Measurements from ENCODE around the gene MOB3A. TPM values are rescaled to one million over a fixed set of nuclear protein-coding genes. Genes with fewer than 3 reads are reported as not detected.
A peak's percentile ranks its signal among the peaks of the same experiment; 100 is the strongest.

The MOB3A gene
- total RNA-seq (2014; rRNA removed; shearing (Covaris generic)): 38.7 and 53.1 TPM in 2 replicates
- polyA plus RNA-seq (2016; fragmentation: Nextera tagmentation; extraction: Ambion mirVana): 53.7 and 57.0 TPM in 2 replicates

GRCh38 chr19:2096034-2096479, at the start of gene MOB3A:
Gene MOB3A, minus strand, starts transcription at chr19:2096326. Its CDS starts 17,766 bp downstream, at chr19:2078560.
- H4K20me1 ChIP-seq (ENCODE audit: insufficient read depth): no peaks in the 10 kb centered on the region
- peak within 1 kb of the TSS; percentile 96 for H3K4me2 ChIP-seq (ENCODE audit: unreplicated experiment)
- H3K9ac ChIP-seq: peak within 1 kb of the TSS; percentile 88
- H3K4me1 ChIP-seq (ENCODE audit: insufficient read depth): peaks cover 12% of the 10 kb centered on the region
- peaks cover 44% of the 10 kb centered on the region for H3K79me2 ChIP-seq (ENCODE audit: insufficient read depth)
- H3K9me2 ChIP-seq (ENCODE audit: insufficient read depth): no peaks in the 10 kb centered on the region
- peak within 1 kb of the TSS; percentile 88 for H3K27ac ChIP-seq
- WGBS, 2 experiments (ENCODE audit: low coverage in 1 of 2, low lambda C conversion rate in 2 of 2, missing lambda C conversion rate in 2 of 2): 1 to 3% methylated on average over 6 to 51 of the region's 56 CpGs
- TF ChIP-seq EZH2 (IDR thresholded peaks at IDR 0.05; ENCODE audit: insufficient read depth, poor library complexity, severe bottlenecking) (no peak), EZH2phosphoT487 (IDR thresholded peaks at IDR 0.05; ENCODE audit: insufficient read depth, low read depth) (no peak)
- H3F3A ChIP-seq (ENCODE audit: insufficient read depth): peaks cover 31% of the 10 kb centered on the region
- no peaks in the 10 kb centered on the region for H3K27me3 ChIP-seq (replicated peaks; ENCODE audit: insufficient read depth)
- peak within 1 kb of the TSS; percentile 90 for H3K4me3 ChIP-seq
- peaks cover 3% of the 10 kb centered on the region; the same call in 1 of the 2 replicates for H3K36me3 ChIP-seq (ENCODE audit: low read depth)
- no peaks in the 10 kb centered on the region for H3K9me3 ChIP-seq (ENCODE audit: low read depth)
- peak within 1 kb of the TSS; percentile 69 for H2AFZ ChIP-seq
- in situ Hi-C loops (cut with MboI): no loop called here
- peak; percentile 95 for DNase-seq

- Histone ChIP-seq H3K4me1 (ENCODE audit: insufficient read depth) (peaks cover 12% of the 10 kb centered on the region), H3K4me2 (ENCODE audit: unreplicated experiment) (no peak overlapping the region), H3K27ac (no peak overlapping the region), H4K20me1 (ENCODE audit: insufficient read depth) (peaks cover 13% of the 10 kb centered on the region; the same call in 1 of the 2 replicates), H3K9me2 (ENCODE audit: insufficient read depth) (no peaks in the 10 kb centered on the region), H3K4me3 (no peak overlapping the region), H3F3A (ENCODE audit: insufficient read depth) (no peaks in the 10 kb centered on the region), H3K9me3 (ENCODE audit: low read depth) (no peaks in the 10 kb centered on the region), H3K27me3 (replicated peaks; ENCODE audit: insufficient read depth) (no peaks in the 10 kb centered on the region), H3K36me3 (ENCODE audit: low read depth) (no peaks in the 10 kb centered on the region), H3K9ac (no peak overlapping the region), H2AFZ (no peak overlapping the region), H3K79me2 (ENCODE audit: insufficient read depth) (peaks cover 100% of the 10 kb centered on the region)
- no peak for TF ChIP-seq EZH2phosphoT487 (IDR thresholded peaks at IDR 0.05; ENCODE audit: insufficient read depth, low read depth)
- TF ChIP-seq EZH2 (IDR thresholded peaks at IDR 0.05; ENCODE audit: insufficient read depth, poor library complexity, severe bottlenecking): no peak
- in situ Hi-C loops (cut with MboI): no loop called here
- WGBS, 2 experiments (ENCODE audit: low coverage in 1 of 2, low lambda C conversion rate in 2 of 2, missing lambda C conversion rate in 2 of 2): 82% methylated on average over 16 of the region's 16 CpGs
- DNase-seq: peak; percentile 19
Observed at GRCh38 chr19:2145831-2146241, 49.7 kb upstream of the MOB3A start.

GRCh38 chr19:2144190-2144589, 48.1 kb upstream of the MOB3A start:
- no peak for DNase-seq
- Histone ChIP-seq H3K4me3 (no peak overlapping the region), H3K36me3 (ENCODE audit: low read depth) (no peaks in the 10 kb centered on the region; the same call in 1 of the 2 replicates), H3K79me2 (ENCODE audit: insufficient read depth) (peaks cover 100% of the 10 kb centered on the region), H3K27me3 (replicated peaks; ENCODE audit: insufficient read depth) (no peaks in the 10 kb centered on the region), H4K20me1 (ENCODE audit: insufficient read depth) (0 out of 2 replicates have a peak, but pooled peaks cover 7% of the 10 kb centered on the region), H3K4me2 (ENCODE audit: unreplicated experiment) (no peak overlapping the region), H3K9ac (no peak overlapping the region), H3K4me1 (ENCODE audit: insufficient read depth) (no peaks in the 10 kb centered on the region), H3K9me3 (ENCODE audit: low read depth) (no peaks in the 10 kb centered on the region), H3K27ac (no peak overlapping the region), H3K9me2 (ENCODE audit: insufficient read depth) (no peaks in the 10 kb centered on the region), H2AFZ (no peak overlapping the region), H3F3A (ENCODE audit: insufficient read depth) (no peaks in the 10 kb centered on the region)
- TF ChIP-seq EZH2 (IDR thresholded peaks at IDR 0.05; ENCODE audit: insufficient read depth, poor library complexity, severe bottlenecking): no peak
- TF ChIP-seq EZH2phosphoT487 (IDR thresholded peaks at IDR 0.05; ENCODE audit: insufficient read depth, low read depth): no peak
- in situ Hi-C loops (cut with MboI): no loop called here
- 95% methylated on average over 15 of the region's 15 CpGs for WGBS, 2 experiments (ENCODE audit: low coverage in 1 of 2, low lambda C conversion rate in 2 of 2, missing lambda C conversion rate in 2 of 2)

GRCh38 chr19:2142173-2142829, 46.2 kb upstream of the MOB3A start:
- Histone ChIP-seq H3K79me2 (ENCODE audit: insufficient read depth) (peaks cover 100% of the 10 kb centered on the region), H3K27ac (no peak overlapping the region), H3K4me1 (ENCODE audit: insufficient read depth) (no peaks in the 10 kb centered on the region), H3K9me2 (ENCODE audit: insufficient read depth) (no peaks in the 10 kb centered on the region), H3K9me3 (ENCODE audit: low read depth) (no peaks in the 10 kb centered on the region), H3K27me3 (replicated peaks; ENCODE audit: insufficient read depth) (no peaks in the 10 kb centered on the region), H3K4me3 (no peak overlapping the region), H3K4me2 (ENCODE audit: unreplicated experiment) (no peak overlapping the region), H2AFZ (no peak overlapping the region), H4K20me1 (ENCODE audit: insufficient read depth) (0 out of 2 replicates have a peak, but pooled peaks cover 1% of the 10 kb centered on the region), H3F3A (ENCODE audit: insufficient read depth) (no peaks in the 10 kb centered on the region), H3K9ac (no peak overlapping the region), H3K36me3 (ENCODE audit: low read depth) (no peaks in the 10 kb centered on the region; the same call in 1 of the 2 replicates)
- TF ChIP-seq EZH2phosphoT487 (IDR thresholded peaks at IDR 0.05; ENCODE audit: insufficient read depth, low read depth): no peak
- no peak for TF ChIP-seq EZH2 (IDR thresholded peaks at IDR 0.05; ENCODE audit: insufficient read depth, poor library complexity, severe bottlenecking)
- in situ Hi-C loops (cut with MboI): no loop called here
- 95 to 98% methylated on average over 15 of the region's 15 CpGs for WGBS, 2 experiments (ENCODE audit: low coverage in 1 of 2, low lambda C conversion rate in 2 of 2, missing lambda C conversion rate in 2 of 2)
- DNase-seq: no peak
